Measurements from ENCODE around the gene RNF32.

RNF32 gene

DNA sequence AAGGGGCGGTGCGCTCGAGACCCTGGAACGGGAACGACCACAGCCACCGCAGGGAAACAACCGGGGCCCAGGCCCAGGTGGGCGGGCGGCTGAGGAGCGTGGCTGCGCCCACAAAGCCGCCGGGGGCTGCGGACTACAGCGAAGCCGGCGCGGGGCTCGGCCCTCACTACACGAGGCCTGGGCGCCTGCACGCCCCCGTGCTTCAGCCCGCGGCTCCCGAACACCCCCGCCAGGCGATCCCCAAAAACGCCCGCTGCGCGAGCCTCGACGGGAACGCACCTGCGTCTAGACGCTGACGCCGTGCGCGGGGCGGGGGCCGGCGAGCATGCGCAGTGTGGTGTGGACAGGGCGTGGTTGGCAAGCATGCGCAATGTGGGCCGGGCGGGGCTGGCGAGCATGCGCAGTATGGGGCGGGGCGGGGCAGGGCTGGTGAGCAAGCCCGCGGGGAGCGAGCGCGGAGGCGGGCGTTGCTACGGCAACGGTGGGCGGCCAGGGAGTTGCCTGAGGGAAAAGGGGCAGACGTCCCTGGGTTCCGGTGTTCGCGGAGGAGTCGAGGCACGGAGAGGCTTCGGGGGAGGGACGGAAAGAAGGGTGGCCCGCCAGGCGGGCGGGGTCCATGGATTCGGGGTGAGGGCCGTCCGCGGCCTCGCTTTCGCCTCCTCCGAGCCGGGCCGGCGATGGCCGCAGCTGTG is at the start of gene RNF32:
TSS of gene RNF32 (plus strand) at position 518 of the 692 bp plus-strand sequence. CDS start 3,104 bp downstream, outside the sequence.
- FAIRE-seq = no peak

DNA sequence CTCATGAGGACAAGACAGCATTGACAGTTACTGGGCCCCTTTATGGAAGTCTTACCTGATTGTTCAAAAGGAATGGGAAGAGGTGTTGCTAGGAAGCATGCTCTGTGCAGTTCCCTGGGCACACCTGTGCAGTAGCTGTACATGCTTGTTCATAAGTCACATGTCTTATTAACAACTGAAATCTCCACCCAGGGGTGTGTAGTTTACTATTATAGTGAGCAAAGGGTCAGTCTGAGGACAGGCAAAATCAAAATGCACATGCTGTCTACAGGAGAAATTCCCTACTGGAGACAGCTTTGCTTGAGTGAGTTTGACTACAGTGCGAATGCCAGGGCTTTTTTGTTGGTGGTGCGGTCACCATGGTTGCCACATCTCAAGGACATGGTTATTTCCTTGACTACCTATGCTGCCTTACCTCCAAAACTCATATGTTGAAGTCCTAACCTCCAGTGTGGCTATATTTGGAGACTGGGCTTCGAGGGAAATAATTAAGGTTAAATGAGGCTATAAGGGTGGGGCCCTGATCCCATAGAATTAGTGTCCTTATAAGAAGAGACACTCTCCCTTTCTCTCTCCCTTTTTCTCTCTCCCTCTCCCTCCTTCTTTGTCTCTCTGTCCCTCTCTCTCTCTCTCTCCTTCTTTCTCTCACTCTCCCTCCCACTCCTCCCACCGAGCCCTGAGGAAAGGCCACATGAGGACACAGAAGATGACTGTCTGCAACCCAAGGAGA is 48.3 kb upstream of the RNF32 start:
- FAIRE-seq = no peak

More for the DNA sequence above, at the start of gene RNF32:
- DNase-seq (ENCODE audit: low spot score) = no peak

DNA sequence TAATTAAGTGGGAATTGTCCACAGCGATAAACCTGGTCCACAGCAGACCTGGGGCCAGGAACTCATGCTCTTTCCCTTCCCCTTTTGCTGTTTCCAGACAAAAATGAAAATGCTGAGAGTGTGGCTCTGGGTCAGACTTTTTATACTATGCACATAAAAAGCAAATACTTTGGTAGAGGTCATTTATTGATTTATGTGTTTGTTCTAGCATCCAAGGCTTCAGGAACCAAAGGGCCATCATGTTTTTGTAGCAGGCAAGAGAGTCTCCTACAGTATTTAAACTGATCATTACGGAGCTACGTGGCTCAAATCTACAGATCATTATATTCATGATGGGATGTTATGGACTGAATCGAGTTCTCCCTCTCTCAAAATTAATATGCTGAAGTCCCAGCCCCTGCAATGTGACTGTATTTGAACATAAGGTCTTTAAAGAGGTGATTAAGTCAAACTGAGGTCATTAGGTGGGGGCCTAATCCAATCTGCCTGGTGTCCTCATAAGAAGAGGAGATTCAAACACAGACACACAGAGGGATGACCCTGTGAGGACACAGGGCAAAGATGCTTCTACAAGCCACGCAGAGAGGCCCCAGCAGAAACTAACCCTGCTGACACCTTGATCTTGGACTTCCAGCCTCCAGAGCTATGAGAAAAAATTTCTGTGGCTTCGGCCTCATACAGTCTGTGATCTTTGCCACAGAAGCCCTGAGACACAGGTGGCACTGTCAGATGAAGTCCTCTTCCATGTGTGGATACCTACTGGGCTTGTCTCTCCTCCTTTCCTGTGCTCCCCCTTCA is 46.1 kb upstream of the RNF32 start:
- DNase-seq (ENCODE audit: low spot score) = no peak

More for the DNA sequence above, 48.3 kb upstream of the RNF32 start:
- DNase-seq (ENCODE audit: low spot score) = no peak

DNA sequence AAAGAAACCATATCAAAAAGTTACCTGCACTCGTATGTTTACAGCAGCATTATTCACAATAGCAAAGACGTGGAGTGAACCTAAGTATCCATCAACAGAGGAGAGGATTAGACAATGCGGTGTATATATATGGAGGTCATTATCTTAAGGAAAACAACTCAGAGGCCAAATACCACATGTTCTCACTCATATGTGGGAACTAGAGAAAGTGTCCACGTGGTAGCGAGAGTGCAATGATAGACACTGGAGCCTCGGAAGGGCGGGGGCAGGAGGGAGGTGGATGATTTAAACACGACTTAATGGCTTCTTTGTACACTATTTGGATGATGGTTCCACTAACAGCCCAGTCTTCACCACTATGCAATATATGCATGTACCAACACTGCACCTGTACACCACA is 40.1 kb upstream of the RNF32 start:
- FAIRE-seq = no peak
- no peak for DNase-seq (ENCODE audit: low spot score)

More for the DNA sequence above, 46.1 kb upstream of the RNF32 start:
- no peak for FAIRE-seq

DNA sequence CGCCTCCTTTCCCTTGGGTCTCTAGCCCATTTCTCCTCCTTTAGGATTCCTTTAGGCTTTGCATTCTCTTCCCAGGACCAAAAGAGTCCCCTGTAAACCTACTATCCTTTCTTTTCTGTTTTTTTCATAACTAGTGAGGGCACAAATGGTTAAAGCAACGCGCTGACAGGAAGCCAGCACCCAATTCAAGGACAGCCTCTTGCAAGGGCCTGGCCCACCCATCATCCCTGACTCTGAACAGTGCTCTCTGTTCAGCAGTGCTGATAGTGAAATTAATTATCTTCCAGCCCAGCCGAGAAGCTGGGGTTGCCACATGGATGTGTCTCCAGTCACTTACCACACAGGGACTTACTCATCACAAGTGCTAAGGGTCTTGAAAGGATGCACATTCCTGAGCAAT is 38.3 kb upstream of the RNF32 start:
- no peak for DNase-seq (ENCODE audit: low spot score)
- FAIRE-seq = no peak

DNA sequence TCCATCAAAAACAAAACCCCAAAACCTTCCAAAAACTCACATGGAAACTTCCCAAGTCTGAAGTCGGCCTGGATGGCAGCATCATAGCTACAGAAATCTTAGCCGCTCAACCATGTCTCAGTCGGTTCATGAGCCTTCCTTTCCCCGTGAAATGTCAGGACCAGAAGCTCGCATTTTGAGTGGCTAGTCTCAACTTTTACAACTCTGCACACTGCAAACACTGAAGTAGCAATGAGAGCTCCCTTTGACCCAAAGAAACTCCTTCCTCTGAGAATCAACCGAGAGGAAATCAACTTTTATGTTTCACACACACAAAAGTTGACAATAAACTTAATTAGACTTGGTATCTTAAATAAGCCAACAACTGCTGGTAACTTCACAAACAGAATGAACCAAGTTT is 37.6 kb upstream of the RNF32 start:
- DNase-seq (ENCODE audit: low spot score) = no peak
- no peak for FAIRE-seq

DNA sequence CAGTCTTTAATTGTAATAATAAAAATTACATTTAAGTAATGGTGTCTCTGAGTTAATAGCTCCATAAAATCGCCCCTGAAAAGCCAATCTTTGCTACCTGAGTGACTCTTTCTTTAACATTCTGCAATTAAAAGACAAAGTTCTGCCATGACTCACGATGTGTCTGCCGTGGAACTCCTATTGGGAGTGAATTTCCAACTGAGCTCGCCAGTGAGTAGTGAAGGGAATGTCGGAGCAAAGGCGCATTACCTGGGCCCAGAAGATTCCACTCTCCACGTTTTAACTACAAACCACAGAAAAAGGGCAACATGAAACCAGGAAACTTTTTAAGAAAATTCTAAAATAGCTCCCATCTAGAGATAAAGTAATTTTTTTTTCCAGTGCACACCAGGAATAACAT is 36.9 kb upstream of the RNF32 start:
- DNase-seq (ENCODE audit: low spot score) = no peak
- FAIRE-seq = no peak

DNA sequence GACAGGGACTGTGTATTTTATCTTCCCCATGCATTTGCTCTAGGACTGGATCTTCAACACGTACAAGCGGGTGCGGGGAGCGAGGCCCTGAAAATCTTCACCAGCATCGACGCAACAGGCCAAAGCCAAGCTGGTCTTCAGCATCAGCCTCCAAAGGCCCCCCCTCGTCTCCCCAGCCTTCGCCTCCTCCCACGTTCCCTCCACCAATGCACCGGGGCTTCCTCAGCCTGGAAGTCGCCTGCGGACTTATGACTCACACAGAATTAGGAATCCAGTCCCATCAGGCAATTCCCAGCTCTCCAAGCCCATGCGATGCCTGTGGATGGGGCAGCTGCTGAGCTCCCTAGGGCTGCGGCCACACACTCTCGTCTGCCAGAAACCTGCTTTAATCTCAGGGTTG is 36.3 kb upstream of the RNF32 start:
- peak; percentile 4 for DNase-seq (ENCODE audit: low spot score)
- no peak for FAIRE-seq

DNA sequence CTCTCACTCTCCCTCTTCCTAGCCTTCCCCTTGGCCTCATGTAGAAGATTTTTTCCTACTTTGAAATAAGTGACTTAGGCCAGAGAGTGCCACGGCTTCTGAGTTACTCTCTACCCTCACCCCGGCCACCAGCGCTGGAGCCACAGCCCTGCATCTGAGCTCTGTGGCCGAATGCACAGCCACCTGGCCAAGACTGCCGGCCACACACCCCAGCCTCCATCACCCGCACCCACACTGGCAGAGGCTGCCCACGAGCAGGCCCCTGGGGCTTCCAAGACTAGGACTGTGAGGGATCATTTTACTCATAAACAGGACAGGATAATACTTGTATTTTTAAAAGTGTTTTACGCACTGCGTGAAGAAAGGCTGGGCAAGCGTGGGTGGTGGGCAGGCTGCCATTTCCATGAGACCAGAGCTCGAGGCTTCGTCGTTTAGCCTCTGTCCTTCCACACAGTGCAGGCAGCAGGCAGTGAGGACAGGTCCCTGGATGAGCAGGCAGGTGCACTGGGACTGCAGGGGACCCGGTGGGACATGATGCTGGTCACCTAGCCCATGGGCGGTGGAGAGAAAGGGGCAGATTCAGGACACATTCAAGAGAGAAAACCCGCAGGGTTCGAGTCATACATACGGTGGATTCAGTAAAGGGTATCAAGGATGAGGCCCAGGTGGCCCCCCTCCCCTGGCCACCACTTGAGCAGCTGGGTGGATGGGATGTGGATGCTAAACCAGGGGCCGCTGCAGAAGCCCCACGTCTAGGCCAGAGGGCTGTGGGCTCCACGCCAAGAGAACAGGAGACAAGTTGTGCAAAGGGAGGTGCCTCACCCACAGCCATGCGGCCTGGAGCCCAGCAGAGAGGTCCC is 35.5 kb upstream of the RNF32 start:
- no peak for DNase-seq (ENCODE audit: low spot score)
- no peak for FAIRE-seq

DNA sequence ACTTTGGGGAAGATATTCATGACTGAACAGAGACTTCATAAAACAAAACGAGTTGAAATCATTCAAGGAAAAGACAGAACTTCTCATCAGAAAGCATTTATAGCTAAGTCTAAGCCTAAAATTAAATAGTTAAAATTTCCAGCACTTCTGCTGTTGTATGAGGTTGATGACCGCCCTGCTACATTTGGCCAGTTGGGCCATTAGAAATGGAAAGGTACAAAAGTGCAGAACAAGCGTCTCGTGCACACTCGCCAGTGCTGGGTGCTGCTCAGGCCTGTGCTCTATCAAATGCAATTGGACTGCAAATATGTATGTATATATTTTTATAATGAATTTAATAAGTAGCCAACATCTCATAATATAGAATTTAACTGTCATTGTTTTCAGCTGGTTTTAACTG is 34.4 kb upstream of the RNF32 start:
- no peak for FAIRE-seq
- DNase-seq (ENCODE audit: low spot score) = no peak

DNA sequence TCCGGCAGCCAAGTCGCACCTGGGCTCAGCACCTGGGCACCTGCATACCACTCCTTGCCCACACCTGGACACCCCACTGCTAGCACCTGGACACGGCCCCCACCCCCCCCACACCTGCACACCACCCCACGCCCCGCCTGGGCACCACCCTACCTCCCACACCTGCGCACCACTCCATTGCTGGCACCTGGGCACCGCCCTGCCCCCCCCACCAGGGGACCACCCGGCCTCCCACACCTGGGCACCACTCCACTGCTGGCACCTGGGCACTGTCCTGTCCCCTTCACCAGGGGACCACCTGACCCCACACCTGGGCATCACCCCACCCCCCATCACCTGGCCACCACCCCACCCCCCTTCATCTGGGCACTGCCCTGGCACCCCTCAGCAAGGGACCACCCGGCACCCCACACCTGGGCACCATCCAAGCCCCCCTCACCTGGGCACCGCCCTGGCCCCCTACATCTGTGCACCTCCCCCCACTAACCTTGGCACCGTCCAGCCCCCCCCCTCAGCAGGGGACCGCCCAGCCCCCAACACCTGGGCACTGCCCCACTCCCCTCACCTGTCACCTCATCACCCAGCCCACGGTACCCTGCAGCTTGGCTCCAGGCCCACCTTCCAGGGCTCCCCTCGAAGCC is 33.8 kb upstream of the RNF32 start:
- DNase-seq (ENCODE audit: low spot score) (no peak), FAIRE-seq (no peak)

DNA sequence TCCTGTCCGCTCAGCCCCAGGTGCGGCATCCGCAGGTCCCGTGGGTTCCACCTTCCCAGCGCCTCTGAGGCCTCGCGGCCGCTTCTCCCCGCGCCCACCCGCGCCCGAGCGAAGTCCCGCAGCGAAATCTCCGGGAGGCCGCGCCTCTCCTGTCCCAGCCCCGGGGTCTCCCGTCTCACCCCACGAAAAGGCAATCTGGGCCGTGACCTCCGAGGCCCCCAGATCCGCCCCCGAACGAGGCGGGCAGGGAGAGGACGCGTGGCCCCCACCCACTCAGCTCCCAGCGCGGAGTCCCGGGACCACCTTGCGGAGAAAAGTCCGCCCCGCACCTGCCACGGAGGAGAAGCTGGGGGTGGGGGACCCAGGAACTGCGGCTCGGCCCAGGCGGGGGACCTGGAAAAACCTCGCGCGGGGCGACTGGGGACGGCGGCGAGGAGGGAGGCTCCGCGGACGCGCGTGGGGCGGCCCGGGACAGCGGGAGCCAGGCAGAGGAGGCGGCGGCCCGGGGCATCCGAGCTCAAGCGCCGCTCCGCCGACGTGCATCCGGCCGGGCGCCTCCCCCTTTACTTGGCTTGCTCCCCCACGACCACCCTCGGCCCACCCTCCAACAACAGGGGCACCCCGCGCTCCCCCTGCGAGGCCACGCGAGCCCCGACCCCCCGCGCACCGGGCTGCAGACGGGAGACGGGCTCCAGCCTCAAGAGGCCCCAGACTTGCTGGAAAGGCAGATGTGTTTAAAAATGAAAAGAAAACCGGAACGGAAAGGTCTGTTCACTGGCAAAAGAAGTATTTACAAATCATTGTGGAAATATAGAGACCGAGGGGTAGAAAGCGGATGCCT is 33.0 kb upstream of the RNF32 start:
- DNase-seq (ENCODE audit: low spot score) = no peak
- FAIRE-seq = no peak

DNA sequence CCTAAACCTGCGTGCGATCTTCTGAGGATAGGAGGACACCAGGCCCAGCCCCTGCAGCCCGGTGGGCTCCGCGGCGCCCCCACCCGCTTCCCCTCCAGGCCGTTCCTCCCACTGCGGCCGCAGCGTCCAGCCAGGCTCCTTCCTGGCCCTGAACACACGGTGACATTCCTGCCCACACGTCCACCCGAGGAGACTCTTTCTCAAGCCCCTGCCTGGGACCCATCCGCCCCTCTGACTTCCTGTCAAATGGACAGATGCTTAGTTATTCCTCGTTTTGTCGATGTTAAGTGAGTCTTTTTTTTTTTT is 32.4 kb upstream of the RNF32 start:
- DNase-seq (ENCODE audit: low spot score) = no peak

DNA sequence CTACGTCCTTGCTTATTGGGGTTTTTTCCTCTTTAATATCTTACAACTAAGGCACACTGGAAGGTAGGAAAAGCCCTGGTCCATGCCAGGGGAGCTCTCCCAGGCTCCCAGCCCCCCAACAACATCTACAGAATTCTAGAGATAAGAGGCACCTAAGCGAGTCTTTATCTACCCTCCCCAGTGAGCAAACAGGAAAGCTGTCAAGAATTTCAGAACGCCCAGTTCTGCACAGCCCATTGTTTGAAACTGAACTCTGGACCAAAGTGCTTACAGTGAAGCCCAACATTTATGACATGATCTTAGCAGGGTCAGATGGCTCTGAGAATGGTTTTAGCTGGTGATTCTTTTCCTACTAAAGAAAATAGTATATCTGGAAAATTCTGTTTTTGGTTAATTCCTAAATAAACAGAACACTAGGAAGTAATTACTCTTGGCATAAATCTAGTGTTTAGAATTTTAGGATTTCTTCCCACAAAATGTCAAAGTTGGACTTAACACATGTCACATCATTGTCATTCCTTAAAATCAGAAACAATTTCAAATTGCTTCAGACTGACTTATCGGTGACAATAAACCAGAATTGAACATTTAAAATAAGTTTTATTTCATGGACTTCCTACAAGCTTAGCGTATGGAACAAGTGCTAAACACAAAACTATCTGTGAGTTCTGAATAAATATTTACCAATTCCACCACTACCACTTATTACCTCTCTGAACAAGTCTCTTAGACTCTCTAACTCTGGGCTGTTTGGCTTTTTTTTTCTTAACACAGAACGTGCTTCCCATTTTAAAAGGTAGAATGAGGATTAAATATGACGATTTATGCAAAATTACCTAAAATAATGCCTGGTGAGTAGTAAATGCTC is 31.3 kb upstream of the RNF32 start:
- FAIRE-seq = no peak
- DNase-seq (ENCODE audit: low spot score) = no peak

More for the DNA sequence above, 32.4 kb upstream of the RNF32 start:
- FAIRE-seq = no peak

DNA sequence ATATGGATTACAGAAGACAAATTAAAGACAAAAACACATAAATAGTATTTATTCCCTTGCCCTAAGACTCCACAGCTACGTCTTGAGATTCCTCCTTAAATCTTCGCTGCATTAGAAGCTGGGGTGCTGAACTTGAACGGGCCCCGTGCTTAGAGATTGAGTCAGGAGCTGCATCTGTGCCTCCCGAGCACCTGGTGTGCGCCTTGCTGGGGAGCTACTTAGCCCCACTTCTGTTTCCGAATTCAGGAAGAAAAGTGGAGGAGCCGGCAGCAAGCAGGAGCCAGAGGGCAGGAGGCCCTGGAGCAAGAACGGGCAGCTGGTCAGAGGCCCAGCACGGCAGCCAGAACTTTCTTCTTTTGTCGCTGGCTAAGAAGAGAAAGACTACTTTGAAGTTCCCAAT is 30.4 kb upstream of the RNF32 start:
- DNase-seq (ENCODE audit: low spot score) (no peak), FAIRE-seq (no peak)

DNA sequence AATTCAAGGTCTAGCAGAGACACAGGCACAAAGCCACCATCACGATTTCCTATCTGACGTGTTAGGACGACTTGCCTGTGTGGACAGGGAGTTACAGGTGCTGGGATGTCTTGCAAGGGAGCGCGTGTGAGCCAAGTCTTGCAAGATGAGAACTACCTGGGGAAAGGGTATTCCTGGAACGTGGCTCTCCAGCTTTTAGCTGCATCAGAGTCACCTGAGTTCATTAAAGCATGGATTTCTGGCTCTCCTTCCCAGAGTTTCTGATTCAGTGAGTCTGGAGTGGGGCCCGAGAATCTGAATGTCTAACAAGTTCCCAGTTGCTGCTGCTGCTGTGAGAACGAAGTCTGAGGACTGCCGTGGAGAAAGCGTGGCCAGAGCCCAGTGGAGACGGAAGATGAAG is 30.0 kb upstream of the RNF32 start:
- FAIRE-seq (no peak), DNase-seq (ENCODE audit: low spot score) (no peak)

DNA sequence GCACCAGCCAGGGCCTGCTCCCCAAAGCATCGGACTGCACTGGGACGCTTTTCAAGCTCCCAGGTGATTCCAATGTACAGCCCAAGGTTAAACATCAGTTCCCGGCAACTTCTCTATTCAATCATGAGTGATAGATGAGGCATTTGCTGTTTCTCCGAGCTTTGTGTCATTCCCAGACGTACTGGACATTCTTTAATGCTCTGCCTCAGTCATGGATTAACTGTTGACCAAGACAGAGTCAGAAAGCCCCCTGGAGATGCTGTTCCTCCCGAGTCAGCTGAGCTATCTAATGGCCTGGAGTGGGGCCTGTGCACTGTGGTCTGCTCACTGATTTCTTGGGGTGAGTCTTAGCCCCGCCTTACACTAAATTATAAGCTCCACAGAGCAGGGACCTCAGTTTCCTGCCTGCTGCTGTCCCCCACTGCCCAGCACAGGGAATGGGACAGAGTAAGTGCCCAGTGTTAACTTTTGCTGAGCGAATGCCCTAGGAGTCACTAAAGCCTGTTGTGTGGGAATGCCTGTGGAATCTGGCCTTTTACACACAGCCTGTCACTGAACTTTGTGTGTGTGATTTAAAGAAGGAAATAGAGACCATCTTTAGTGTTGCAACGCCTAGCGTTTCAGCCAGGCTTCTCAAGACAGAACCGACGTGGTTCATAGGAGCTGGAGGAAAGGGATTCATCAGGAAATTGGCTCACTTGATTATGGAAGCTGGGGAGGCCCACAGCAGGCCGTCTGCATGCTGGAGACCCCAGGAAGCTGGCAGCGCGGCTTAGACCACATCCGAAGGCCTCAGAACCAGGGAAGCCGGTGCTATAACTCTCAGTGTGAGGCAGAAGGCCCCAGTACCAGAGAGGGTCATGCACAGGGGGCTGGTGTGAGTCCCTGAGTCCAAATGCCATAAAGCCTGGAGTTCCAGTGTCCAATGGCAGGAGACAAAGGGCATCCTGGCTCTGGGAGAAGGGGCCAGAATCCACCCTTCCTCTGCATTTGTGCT is 29.3 kb upstream of the RNF32 start:
- FAIRE-seq (no peak), DNase-seq (ENCODE audit: low spot score) (no peak)

DNA sequence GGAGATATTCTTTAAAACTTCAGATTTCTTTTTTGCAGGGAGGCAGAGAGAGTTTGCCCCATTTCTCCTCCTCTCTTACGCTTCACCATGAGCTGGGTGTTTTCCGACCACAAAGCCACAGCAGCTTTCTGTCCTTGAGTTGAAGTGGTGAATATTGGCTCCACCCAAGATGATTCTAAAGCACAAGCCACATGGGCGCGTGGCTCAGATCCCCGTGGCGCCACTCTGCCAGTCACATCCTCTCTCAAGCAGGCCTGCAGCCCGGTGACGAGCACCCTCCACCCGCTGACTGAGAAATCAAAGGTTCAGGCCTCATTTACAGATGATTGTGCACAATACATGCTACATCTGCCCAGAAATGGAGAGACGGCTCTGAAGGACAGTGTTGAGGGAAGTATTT is 27.6 kb upstream of the RNF32 start:
- FAIRE-seq (no peak), DNase-seq (ENCODE audit: low spot score) (no peak)

Data from urothelium cell line (cell line).